Hippocampal formation (tissue), 2 donors: ENCODE results near the gene PRPF6.
"Not testable (repeated sequence)": the region's sequence is repeated elsewhere in the genome, so short reads cannot be mapped to it uniquely, and the experiment has no call there.

Experiments
- DNase-seq, 2 donors: peaks; one replicate each; lab custom pipeline; 2025; lab: John Stamatoyannopoulos, UW

The PRPF6 gene

DNA sequence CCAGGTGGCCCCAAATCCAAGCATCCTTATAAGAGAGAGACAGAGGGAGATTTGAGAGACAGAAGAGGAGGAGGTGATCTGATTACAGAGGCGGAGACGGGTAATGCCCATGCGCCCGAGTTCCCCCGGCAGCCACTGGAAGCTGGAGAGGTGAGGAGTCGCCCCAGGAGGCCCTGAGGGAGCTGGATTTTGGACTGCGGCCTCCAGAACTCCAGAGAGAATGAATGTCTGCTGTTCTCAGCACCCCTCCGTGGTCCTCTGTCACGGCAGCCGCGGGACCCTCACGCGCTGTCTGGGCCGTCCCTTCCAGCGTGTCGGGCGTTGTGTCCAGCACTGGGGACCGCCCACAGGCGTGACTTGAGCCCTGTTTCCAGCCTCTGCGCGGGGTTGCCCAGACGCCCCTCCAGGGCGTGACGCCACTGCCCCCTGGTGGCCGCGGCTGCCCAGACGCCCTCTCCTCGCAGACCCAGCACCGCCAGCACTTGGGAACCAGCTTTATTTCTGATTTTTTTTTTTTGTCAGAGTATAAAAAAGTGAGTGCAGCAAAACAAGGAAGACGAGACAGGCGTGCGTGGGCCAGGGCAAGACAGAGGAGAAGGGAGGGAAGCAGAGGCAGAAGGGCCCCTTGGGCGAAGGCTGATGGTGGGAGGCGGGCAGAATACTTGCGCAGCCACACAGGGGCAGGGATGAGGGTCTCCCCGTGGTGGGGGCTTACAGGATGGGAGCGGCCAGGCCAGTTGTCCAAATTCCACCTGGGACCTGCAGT is 7.1 kb upstream of the PRPF6 start:
- DNase-seq = peak; percentile 69 to 79

- DNase-seq = no peak
Observed at GRCh38 chr20:63974402-63975200, 6.3 kb upstream of the PRPF6 start.

GRCh38 chr20:63976511-63976910 is 4.4 kb upstream of the PRPF6 start:
- DNase-seq = not testable (repeated sequence)

- DNase-seq = no peak
Observed at GRCh38 chr20:63976980-63977738, 3.8 kb upstream of the PRPF6 start.

- no peak for DNase-seq
Observed at GRCh38 chr20:63977739-63978276, 3.1 kb upstream of the PRPF6 start.

GRCh38 chr20:63978319-63979228 is 2.4 kb upstream of the PRPF6 start:
- DNase-seq = no peak

- no peak for DNase-seq
Observed at GRCh38 chr20:63979229-63979556, 1.7 kb upstream of the PRPF6 start.

DNA sequence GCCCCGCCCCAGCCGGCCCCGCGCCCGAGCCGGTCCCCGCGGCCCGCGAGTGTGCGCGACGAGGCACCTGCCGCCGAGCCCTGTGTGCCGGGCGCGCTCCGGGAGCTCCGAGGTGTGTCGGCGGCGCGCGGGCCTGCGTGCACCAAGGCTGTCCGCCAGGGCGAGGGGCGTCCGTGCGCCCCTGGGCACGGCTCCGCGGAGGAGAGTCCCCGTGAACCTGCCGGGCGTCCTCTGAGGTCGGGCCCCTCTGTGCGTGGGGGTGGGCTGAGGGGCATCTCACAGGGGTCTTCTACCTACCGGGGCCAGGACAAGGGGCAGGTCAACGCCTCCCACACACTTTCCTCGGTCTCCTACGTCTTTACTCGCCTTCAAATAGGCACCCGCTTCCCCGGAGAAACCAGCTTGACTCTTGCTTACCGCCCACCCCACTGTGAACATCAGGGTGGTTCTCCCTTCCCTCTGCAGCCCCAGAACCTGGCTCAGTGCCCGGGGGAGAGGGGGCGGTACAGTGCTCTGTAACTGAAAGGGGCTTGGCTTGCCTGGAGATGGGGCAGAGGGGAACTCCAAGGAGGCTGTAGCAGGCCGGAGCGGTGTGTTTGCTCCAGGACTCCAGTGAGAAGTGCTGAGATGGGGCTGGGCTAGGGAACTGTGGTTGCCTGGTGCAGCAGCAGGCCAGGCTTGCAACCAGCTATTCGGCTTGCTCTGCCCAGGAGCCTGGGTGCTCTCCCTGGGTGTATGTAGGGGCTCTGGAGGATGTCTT is 1.2 kb upstream of the PRPF6 start, which contains the start of gene SAMD10:
SAMD10 (minus strand) TSS at position 86 of the 760 bp plus-strand sequence. CDS start 175 bp downstream, outside the sequence.
- peak in 1 of 2 donors; percentile 19 for DNase-seq

GRCh38 chr20:63980317-63980805 is 571 bp upstream of the PRPF6 start:
- DNase-seq = no peak

DNA sequence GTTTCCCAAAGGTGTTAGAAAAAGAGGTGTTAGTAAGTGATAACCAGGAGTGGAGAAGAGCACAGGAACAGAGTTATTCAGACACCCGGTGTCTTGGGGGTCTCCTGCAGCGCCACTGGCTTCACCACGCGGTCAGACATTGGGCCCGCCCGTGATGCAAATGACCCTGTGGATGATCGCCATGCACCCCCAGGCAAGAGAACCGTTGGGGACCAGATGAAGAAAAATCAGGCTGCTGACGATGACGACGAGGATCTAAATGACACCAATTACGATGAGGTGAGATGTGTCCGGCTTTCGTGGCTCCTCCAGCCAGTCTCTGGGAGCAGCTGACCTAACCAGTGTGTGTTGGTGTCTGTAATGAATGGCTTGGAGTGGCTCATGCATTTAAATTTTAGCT is 2.0 kb downstream of the PRPF6 start:
- DNase-seq = no peak

DNA sequence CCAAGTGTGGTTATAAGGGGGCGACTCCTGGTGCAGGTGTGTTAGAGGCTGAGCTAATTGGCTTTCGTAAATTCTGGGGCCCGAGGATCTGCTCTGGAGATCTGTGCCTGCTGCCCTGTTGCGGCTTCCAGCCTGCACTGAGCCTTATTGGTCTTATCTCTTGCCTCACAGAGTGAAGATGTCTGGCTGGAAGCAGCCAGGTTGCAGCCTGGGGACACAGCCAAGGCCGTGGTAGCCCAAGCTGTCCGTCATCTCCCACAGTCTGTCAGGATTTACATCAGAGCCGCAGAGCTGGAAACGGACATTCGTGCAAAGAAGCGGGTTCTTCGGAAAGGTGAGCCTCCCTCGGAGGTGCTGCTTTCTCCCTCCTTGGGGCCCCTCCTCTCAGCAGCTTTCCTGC is 20.0 kb downstream of the PRPF6 start:
- DNase-seq = no peak

DNA sequence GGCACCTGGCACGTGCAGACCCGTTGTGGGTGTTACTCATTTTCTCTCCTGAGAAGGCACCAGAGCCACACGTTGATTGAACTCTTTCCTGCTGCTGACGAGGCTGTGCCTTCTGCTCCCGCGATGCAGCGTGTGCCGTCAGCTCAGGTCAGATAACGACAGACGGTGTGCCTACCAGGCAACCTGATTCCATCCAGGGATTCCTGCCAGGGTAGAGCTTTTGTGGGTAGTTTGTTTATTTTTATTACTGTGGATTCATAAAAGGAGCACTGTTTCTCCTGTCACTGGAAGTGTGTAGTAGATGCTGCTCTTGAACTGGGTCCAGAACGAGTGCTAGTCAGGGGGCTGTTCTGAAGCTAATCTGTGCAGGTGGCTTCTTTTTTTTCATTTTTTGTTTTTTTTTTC is 20.7 kb downstream of the PRPF6 start:
- DNase-seq = peak in 1 of 2 donors; percentile 9

DNA sequence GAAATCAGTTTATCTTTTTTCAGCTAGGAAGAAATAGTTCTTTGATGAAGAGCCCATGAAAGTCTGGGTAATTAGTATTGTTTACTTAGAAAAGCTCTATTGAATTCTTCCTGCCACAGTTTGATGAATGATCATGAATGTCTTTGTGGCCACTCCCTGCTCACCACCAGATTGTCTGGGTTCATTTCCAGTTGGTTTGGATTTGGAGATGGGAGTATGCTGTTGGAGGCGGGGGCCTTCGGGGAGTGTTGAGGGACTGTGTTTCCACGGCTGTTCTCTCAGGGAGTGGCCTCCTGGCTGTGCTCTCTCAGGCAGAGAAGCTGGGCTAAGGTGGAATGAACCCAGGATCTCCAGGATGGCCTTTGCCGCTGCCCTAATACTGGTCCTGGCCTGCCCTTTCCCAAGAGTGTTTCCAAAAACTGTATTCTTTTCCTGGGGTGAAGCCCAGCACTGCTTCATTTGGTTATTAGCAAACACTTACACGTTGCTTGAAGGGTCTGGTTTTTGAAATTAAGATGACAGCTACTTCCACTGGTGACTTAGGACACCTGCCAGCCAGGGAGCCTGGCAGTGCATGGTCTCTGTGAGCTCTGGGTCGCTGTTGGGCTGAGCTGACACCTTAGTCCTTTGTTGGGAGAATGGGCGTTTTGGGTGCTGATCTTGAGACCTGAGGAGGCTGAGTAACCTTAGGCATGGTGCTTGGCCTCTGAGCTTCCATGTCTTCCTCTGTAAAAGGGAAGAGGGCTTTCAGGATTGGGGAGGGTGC is 23.2 kb downstream of the PRPF6 start:
- no peak for DNase-seq

GRCh38 chr20:64005394-64005793 is 24.5 kb downstream of the PRPF6 start:
- no peak for DNase-seq

DNA sequence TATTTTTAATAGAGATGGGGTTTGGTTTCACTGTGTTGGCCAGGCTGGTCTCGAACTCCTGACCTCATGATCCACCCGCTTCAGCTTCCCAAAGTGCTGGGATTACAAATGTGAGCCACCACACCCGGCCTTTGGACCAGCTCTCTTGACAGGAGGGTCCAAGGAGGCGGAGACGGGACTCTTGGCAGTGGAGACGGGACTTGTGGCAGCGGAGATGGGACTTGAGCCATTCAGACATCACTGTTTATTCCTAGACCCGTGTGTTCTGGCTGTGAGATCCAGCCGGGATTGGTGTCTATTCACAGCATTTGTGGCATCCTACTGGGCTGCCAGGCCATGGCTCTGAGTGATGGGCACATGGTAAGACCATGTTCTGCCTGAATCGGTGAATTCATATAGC is 25.6 kb downstream of the PRPF6 start:
- DNase-seq = no peak

- no peak for DNase-seq
Observed at GRCh38 chr20:64006902-64007301, 26.0 kb downstream of the PRPF6 start.

DNA sequence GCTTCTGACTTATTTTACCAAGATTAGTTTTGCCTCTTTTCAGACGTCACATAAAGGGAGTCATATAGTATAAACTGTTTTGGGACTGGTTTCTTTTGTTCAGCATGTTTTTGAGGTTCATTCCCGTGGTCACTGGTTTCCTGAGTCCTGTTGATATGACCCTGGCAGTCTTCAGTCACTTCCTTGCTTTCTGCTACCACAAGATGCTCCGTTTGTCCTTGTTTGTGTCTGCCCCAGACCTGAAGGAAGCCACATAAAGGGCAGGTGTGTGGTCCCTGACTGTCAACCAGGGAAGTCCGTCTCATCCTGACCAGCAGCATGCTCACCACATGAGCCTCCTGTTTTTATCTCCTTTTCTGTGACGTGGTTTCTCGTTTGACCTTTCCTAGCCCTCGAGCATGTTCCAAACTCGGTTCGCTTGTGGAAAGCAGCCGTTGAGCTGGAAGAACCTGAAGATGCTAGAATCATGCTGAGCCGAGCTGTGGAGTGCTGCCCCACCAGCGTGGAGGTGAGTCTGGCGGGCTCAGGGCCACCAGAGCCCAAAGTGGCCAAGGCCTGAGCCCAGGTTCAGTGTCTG is 29.0 kb downstream of the PRPF6 start:
- no peak for DNase-seq

GRCh38 chr20:64010711-64011237 is 29.8 kb downstream of the PRPF6 start:
- no peak for DNase-seq

- DNase-seq = no peak
Observed at GRCh38 chr20:64011366-64011779, 30.4 kb downstream of the PRPF6 start.
